Transverse colon (tissue), 4 donors: Measurements from ENCODE around the gene PCDHB8. TPM values are rescaled to one million over a fixed set of nuclear protein-coding genes. Genes with fewer than 3 reads are reported as not detected.
"Not testable (repeated sequence)": the region's sequence is repeated elsewhere in the genome, so short reads cannot be mapped to it uniquely, and the experiment has no call there.

Source experiments
- DNase-seq: peaks from one replicate; pipeline ENCODE4 v3.0.0-alpha.2; 2019
- H3K27ac ChIP-seq, 4 donors: fragments of 200-600 bp; sonication (generic); 2 replicates each; pipeline ENCODE4 v1.5.1; 2016 to 2018; ENCODE audit warnings: inconsistent platforms in 4 of 4
- H3K27me3 ChIP-seq: fragments of 200-600 bp; sonication (generic); 2 replicates; pipeline ENCODE4 v1.5.1; 2017; ENCODE audit warnings: inconsistent platforms
- H3K36me3 ChIP-seq, 4 donors: fragments of 200-600 bp; sonication (generic); 2 replicates each; pipeline ENCODE4 v1.5.1; 2017 to 2019; ENCODE audit warnings: inconsistent platforms in 4 of 4
- H3K4me1 ChIP-seq, 4 donors: fragments of 200-600 bp; sonication (generic); 2 replicates each; pipeline ENCODE4 v1.5.1; 2017 to 2020; ENCODE audit warnings: inconsistent platforms in 4 of 4
- H3K4me3 ChIP-seq, 4 donors: fragments of 200-600 bp; sonication (generic); 1 replicate in 1 of 4; 2 replicates in 3 of 4; pipeline versions ENCODE4 v1.5.1 to v1.6.1; 2017 to 2019; ENCODE audit warnings: inconsistent platforms in 4 of 4
- H3K9me3 ChIP-seq, 2 donors: fragments of 200-600 bp; sonication (generic); 2 replicates each; pipeline ENCODE4 v1.5.1; 2017 to 2019; ENCODE audit warnings: inconsistent platforms in 2 of 2
- EP300 ChIP-seq: sonication (generic); formaldehyde crosslinking; IDR thresholded peaks from one replicate; pipeline ENCODE4 v1.6.1; 2017; ENCODE audit warnings: antibody characterized with exemption, low read depth
- POLR2A ChIP-seq: fragments of 450-650 bp; IDR thresholded peaks from one replicate; pipeline ENCODE4 v1.6.1; 2016; ENCODE audit warnings: antibody characterized with exemption, mild to moderate bottlenecking, moderate library complexity
- POLR2AphosphoS5 ChIP-seq, 3 donors: sonication (generic); formaldehyde crosslinking; IDR thresholded peaks; one replicate each; pipeline ENCODE4 v1.6.1; 2016; ENCODE audit warnings: antibody characterized with exemption in 3 of 3
- WGBS, 2 donors: methylation state at CpG; one replicate each; pipeline ENCODE4 v1.1.5; 2018; ENCODE audit warnings: low coverage in 1 of 2; 5-methylcytosine and 5-hydroxymethylcytosine counted together
- in situ Hi-C, 4 donors: fragments of 200-750 bp; cut with MboI; loops; one replicate each; pipeline versions ENCODE4 v1.15.0 to v1.15.1; 2017; ENCODE audit warnings: low sequenced_read_pairs in 3 of 4, low pct_ligation_motif_present in 1 of 4, low pct_unique_long_range_greater_than_20kb in 1 of 4
- intact Hi-C: fragments of 100-400 bp; cut with DNase I; formaldehyde crosslinking; loops from one replicate; pipeline ENCODE4 v1.15.1; 2023; ENCODE audit warnings: low total_unique reads
- total RNA-seq, 4 donors: library from RNA; depleted of rRNA; stranded (reverse); fragments of >200 nt; gene quantifications; one replicate each; pipeline ENCODE4 v1.1.0, GENCODE V29; 2016
- TF ChIP-seq, protein P1 (sequence below), 5 experiments: fragments of 200-600 bp in 3 of 5; fragments of 450-650 bp in 2 of 5; sonication (generic) in 3 of 5; IDR thresholded peaks; 1 replicate in 2 of 5; 2 replicates in 3 of 5; pipeline ENCODE4 v1.5.1; 2016 to 2017; ENCODE audit warnings: antibody characterized with exemption in 5 of 5, inconsistent platforms in 3 of 5, mild to moderate bottlenecking in 2 of 5, moderate library complexity in 1 of 5

PCDHB8 gene
- total RNA-seq, 4 donors from 2014 or later, result 0.14 to 0.16 TPM; not detected in 2

DNA sequence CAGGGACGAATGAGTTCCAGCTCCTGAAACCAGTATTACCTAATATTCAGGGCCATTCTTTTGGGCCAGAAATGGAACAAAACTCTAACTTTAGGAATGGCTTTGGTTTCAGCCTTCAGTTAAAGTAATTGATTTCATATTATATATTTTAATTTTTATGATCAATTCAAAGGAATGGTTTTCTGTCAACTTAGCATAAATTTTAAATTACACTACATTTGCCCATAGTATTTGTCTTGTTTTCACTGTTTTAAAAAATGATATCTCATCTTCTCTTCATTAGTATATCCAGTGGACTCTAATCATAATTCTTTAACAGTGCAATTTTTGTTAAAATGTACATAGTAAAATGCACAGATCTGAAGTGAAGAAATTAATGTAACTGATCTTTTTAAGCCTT lies 2.7 kb downstream of the PCDHB8 start:
- WGBS, 2 donors, result 67% methylated on average over 1 of the region's 1 CpG; no CpG with 5 or more reads in 1 of the 2 donors

DNA sequence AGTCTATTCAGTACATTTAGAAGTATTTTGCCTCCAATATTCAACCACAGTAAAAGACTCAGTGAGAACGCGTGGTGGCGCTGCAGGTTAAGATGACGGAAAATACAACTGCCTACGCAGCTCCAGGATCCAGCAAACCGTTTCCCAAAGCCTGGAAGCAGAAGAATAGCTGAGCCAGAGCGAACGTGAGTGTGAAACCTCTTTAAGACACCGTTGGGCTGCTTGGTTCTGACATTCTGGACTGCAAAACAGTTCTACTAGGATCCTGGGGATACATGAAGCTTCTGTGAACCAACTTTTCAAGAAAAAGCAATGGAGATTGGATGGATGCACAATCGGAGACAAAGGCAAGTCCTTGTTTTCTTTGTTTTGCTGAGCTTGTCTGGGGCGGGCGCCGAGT lies 4.7 kb downstream of the PCDHB8 start, which contains the start of gene PCDHB16:
PCDHB16 (plus strand) TSS at position 140 of the 400 bp plus-strand sequence; CDS start at position 313, 173 bp downstream.
- Histone ChIP-seq H3K9me3 (peaks cover 23 to 26% of the 10 kb centered on the region in 2 donors), H3K36me3 (no peaks in the 10 kb centered on the region), H3K27me3 (peaks cover 9% of the 10 kb centered on the region), H3K4me3 (peak within 1 kb of the TSS in 2 of 4 donors; percentile 9 to 14), H3K4me1 (no peaks in the 10 kb centered on the region), H3K27ac (no peak within 1 kb of the TSS)
- WGBS, 2 donors, result 10 to 38% methylated on average over 9 to 13 of the region's 13 CpGs
- intact Hi-C loops, result no loop called here
- no peak for DNase-seq
- TF ChIP-seq POLR2A, result no peak
- TF ChIP-seq, protein P1, sequence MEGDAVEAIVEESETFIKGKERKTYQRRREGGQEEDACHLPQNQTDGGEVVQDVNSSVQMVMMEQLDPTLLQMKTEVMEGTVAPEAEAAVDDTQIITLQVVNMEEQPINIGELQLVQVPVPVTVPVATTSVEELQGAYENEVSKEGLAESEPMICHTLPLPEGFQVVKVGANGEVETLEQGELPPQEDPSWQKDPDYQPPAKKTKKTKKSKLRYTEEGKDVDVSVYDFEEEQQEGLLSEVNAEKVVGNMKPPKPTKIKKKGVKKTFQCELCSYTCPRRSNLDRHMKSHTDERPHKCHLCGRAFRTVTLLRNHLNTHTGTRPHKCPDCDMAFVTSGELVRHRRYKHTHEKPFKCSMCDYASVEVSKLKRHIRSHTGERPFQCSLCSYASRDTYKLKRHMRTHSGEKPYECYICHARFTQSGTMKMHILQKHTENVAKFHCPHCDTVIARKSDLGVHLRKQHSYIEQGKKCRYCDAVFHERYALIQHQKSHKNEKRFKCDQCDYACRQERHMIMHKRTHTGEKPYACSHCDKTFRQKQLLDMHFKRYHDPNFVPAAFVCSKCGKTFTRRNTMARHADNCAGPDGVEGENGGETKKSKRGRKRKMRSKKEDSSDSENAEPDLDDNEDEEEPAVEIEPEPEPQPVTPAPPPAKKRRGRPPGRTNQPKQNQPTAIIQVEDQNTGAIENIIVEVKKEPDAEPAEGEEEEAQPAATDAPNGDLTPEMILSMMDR (IDR thresholded peaks at IDR 0.05), result peak in 1 of 5 experiments; percentile 4
- no peak for TF ChIP-seq EP300
- TF ChIP-seq POLR2AphosphoS5 (IDR thresholded peaks at IDR 0.05), result no peak
- in situ Hi-C loops, result no loop called here

More for the DNA sequence above, 2.7 kb downstream of the PCDHB8 start:
- TF ChIP-seq, protein P1 (IDR thresholded peaks at IDR 0.05), result no peak
- TF ChIP-seq EP300 (no peak), POLR2AphosphoS5 (IDR thresholded peaks at IDR 0.05) (no peak), POLR2A (no peak)
- in situ Hi-C loops (no loop called here), intact Hi-C loops (no loop called here)
- peaks cover 18% of the 10 kb centered on the region for H3K27me3 ChIP-seq
- no peak for DNase-seq
- no peaks in the 10 kb centered on the region for H3K36me3 ChIP-seq
- no peak overlapping the region for H3K27ac ChIP-seq
- H3K4me3 ChIP-seq, result no peak overlapping the region
- no peaks in the 10 kb centered on the region for H3K4me1 ChIP-seq
- peaks cover 25 to 38% of the 10 kb centered on the region in 2 donors for H3K9me3 ChIP-seq

DNA sequence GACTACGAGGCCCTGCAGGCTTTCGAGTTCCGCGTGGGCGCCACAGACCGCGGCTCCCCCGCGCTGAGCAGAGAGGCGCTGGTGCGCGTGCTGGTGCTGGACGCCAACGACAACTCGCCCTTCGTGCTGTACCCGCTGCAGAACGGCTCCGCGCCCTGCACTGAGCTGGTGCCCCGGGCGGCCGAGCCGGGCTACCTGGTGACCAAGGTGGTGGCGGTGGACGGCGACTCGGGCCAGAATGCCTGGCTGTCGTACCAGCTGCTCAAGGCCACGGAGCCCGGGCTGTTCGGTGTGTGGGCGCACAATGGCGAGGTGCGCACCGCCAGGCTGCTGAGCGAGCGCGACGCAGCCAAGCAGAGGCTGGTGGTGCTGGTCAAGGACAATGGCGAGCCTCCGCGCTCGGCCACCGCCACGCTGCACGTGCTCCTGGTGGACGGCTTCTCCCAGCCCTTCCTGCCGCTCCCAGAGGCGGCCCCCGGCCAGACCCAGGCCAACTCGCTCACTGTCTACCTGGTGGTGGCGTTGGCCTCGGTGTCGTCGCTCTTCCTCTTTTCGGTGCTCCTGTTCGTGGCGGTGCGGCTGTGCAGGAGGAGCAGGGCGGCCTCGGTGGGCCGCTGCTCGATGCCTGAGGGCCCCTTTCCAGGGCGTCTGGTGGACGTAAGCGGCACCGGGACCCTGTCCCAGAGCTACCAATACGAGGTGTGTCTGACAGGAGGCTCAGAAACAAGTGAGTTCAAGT lies 6.7 kb downstream of the PCDHB8 start:
- in situ Hi-C loops, H3K36me3 ChIP-seq, H3K27me3 ChIP-seq, H3K4me1 ChIP-seq, H3K27ac ChIP-seq, H3K4me3 ChIP-seq, DNase-seq, intact Hi-C loops: not testable (repeated sequence)
- peaks cover 21 to 23% of the 10 kb centered on the region in 2 donors for H3K9me3 ChIP-seq
- 70% methylated on average over 23 of the region's 69 CpGs; no CpG with 5 or more reads in 1 of the 2 donors for WGBS, 2 donors

DNA sequence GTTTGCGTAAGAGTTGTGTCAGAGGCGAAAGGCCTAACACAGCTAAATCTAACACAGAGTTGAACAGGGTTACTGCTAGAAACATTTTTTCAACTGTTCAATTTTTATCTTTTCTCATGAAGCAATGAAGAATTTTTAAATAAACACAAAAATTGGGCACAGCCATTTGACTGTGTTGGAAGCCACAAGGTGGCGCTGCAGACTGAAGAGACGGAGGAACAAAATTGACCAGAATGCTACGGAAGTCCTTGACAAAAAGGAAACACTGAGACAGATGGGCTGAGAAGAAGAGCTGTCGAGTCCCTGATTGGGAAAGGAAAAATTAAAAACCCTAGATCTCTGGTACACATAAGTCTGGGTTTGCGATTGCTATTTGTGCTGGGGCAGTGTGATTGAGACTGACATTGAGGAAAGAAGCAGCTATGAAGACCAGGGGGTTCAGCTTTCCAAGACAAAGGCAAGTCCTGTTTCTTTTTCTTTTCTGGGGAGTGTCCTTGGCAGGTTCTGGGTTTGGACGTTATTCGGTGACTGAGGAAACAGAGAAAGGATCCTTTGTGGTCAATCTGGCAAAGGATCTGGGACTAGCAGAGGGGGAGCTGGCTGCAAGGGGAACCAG lies 9.4 kb downstream of the PCDHB8 start, which contains the start of gene PCDHB9:
PCDHB9 (plus strand) TSS at position 265 of the 616 bp plus-strand sequence; CDS start at position 423, 158 bp downstream.
- H3K27me3 ChIP-seq, result peaks cover 4% of the 10 kb centered on the region
- no peaks in the 10 kb centered on the region for H3K36me3 ChIP-seq
- H3K4me3 ChIP-seq, result peak within 1 kb of the TSS in 1 of 4 donors; percentile 16
- H3K9me3 ChIP-seq, result peaks cover 21 to 39% of the 10 kb centered on the region in 2 donors
- TF ChIP-seq EP300, result no peak
- TF ChIP-seq, protein P1 (IDR thresholded peaks at IDR 0.05), result peak in 3 of 5 experiments; percentile 12 to 24 (median 18)
- no peak within 1 kb of the TSS for H3K27ac ChIP-seq
- 27 to 31% methylated on average over 7 to 9 of the region's 9 CpGs for WGBS, 2 donors
- in situ Hi-C loops (no loop called here), intact Hi-C loops (no loop called here)
- DNase-seq, result no peak
- no peaks in the 10 kb centered on the region for H3K4me1 ChIP-seq

DNA sequence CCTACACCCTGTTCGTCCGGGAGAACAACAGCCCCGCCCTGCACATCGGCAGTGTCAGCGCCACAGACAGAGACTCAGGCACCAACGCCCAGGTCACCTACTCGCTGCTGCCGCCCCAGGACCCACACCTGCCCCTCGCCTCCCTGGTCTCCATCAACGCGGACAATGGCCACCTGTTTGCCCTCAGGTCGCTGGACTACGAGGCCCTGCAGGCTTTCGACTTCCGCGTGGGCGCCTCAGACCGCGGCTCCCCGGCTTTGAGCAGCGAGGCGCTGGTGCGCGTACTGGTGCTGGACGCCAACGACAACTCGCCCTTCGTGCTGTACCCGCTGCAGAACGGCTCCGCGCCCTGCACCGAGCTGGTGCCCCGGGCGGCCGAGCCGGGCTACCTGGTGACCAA lies 11.1 kb downstream of the PCDHB8 start:
- in situ Hi-C loops, H3K27ac ChIP-seq, H3K27me3 ChIP-seq, H3K4me1 ChIP-seq, intact Hi-C loops, H3K36me3 ChIP-seq, H3K4me3 ChIP-seq, DNase-seq: not testable (repeated sequence)
- 68% methylated on average over 19 of the region's 37 CpGs; no CpG with 5 or more reads in 1 of the 2 donors for WGBS, 2 donors
- peaks cover 21 to 41% of the 10 kb centered on the region in 2 donors for H3K9me3 ChIP-seq

DNA sequence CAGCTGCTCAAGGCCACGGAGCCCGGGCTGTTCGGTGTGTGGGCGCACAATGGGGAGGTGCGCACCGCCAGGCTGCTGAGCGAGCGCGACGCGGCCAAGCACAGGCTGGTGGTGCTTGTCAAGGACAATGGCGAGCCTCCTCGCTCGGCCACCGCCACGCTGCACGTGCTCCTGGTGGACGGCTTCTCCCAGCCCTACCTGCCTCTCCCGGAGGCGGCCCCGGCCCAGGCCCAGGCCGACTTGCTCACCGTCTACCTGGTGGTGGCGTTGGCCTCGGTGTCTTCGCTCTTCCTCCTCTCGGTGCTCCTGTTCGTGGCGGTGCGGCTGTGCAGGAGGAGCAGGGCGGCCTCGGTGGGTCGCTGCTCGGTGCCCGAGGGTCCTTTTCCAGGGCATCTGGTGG lies 11.5 kb downstream of the PCDHB8 start:
- H3K4me3 ChIP-seq, H3K4me1 ChIP-seq, intact Hi-C loops, DNase-seq, H3K36me3 ChIP-seq, in situ Hi-C loops, H3K27ac ChIP-seq, H3K27me3 ChIP-seq: not testable (repeated sequence)
- peaks cover 21 to 41% of the 10 kb centered on the region in 2 donors for H3K9me3 ChIP-seq
- 70% methylated on average over 27 of the region's 35 CpGs; no CpG with 5 or more reads in 1 of the 2 donors for WGBS, 2 donors
